ENCODE data around the gene PTPN21.

DNA sequence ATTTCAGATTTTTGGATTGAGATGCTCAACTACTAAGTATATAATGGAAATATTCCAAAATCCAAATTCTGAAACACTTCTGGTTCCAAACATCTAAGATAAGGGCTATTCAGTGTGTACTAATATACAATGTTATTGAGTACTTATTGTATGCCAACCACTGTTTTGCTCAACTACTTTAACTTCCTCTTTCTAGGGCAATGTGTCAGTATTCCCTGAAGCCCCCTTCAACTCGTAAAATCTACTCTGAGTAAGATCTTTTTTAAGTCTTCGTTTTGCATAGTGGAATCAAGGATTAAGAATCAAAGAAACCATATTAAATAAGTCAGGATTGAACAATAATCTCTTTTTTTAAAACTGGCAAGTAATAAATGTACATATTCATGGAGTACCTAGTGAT is 123.8 kb downstream of the PTPN21 start:
- TF ChIP-seq TCF4 (CRISPR knock-in tag; IDR thresholded peaks at IDR 0.05; ENCODE audit: borderline replicate concordance) (no peak), PATZ1 (CRISPR knock-in tag; IDR thresholded peaks at IDR 0.05; ENCODE audit: borderline replicate concordance) (no peak), ZC3H10 (CRISPR knock-in tag; IDR thresholded peaks at IDR 0.05) (no peak), GLIS3 (CRISPR knock-in tag; IDR thresholded peaks at IDR 0.05) (no peak), ZFP30 (CRISPR knock-in tag; IDR thresholded peaks at IDR 0.05) (no peak), PPARA (CRISPR knock-in tag; IDR thresholded peaks at IDR 0.05; ENCODE audit: borderline replicate concordance) (no peak)
- TF ChIP-seq, protein P1, sequence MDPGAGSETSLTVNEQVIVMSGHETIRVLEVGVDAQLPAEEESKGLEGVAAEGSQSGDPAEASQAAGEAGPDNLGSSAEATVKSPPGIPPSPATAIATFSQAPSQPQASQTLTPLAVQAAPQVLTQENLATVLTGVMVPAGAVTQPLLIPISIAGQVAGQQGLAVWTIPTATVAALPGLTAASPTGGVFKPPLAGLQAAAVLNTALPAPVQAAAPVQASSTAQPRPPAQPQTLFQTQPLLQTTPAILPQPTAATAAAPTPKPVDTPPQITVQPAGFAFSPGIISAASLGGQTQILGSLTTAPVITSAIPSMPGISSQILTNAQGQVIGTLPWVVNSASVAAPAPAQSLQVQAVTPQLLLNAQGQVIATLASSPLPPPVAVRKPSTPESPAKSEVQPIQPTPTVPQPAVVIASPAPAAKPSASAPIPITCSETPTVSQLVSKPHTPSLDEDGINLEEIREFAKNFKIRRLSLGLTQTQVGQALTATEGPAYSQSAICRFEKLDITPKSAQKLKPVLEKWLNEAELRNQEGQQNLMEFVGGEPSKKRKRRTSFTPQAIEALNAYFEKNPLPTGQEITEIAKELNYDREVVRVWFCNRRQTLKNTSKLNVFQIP (CRISPR knock-in tag; IDR thresholded peaks at IDR 0.05; ENCODE audit: borderline replicate concordance, low read depth) = no peak
- TF ChIP-seq, protein P2, sequence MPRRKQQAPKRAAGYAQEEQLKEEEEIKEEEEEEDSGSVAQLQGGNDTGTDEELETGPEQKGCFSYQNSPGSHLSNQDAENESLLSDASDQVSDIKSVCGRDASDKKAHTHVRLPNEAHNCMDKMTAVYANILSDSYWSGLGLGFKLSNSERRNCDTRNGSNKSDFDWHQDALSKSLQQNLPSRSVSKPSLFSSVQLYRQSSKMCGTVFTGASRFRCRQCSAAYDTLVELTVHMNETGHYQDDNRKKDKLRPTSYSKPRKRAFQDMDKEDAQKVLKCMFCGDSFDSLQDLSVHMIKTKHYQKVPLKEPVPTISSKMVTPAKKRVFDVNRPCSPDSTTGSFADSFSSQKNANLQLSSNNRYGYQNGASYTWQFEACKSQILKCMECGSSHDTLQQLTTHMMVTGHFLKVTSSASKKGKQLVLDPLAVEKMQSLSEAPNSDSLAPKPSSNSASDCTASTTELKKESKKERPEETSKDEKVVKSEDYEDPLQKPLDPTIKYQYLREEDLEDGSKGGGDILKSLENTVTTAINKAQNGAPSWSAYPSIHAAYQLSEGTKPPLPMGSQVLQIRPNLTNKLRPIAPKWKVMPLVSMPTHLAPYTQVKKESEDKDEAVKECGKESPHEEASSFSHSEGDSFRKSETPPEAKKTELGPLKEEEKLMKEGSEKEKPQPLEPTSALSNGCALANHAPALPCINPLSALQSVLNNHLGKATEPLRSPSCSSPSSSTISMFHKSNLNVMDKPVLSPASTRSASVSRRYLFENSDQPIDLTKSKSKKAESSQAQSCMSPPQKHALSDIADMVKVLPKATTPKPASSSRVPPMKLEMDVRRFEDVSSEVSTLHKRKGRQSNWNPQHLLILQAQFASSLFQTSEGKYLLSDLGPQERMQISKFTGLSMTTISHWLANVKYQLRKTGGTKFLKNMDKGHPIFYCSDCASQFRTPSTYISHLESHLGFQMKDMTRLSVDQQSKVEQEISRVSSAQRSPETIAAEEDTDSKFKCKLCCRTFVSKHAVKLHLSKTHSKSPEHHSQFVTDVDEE (CRISPR knock-in tag; IDR thresholded peaks at IDR 0.05) = no peak

All from SK-N-SH treated with all-trans-retinoic acid at 6 μM for 48 hours (cell line).